ENCODE measurements around the gene RNF125.
A peak's percentile ranks its signal among the peaks of the same experiment; 100 is the strongest.

Gene RNF125

GRCh38 chr18:32093523-32093922, 74.9 kb downstream of the RNF125 start (continued):
- TF ChIP-seq ZBTB10 (tag by site-specific recombination; IDR thresholded peaks at IDR 0.05) (no peak), ZBTB26 (tag by site-specific recombination; optimal IDR thresholded peaks at IDR 0.05) (no peak), ZNF398 (tag by site-specific recombination; IDR thresholded peaks at IDR 0.05) (no peak), ZNF785 (tag by site-specific recombination; IDR thresholded peaks at IDR 0.05) (no peak), ZNF571 (tag by site-specific recombination; IDR thresholded peaks at IDR 0.05) (no peak), INSM2 (tag by site-specific recombination; IDR thresholded peaks at IDR 0.05) (no peak), ZNF670 (tag by site-specific recombination; IDR thresholded peaks at IDR 0.05; ENCODE audit: low read depth) (no peak), ZNF747 (tag by site-specific recombination; IDR thresholded peaks at IDR 0.05) (no peak), BCL6B (tag by site-specific recombination; IDR thresholded peaks at IDR 0.05) (no peak), ZNF580 (tag by site-specific recombination; IDR thresholded peaks at IDR 0.05) (0 out of 2 replicates have a peak, but pooled peaks have one; percentile 25), ZNF184 (tag by site-specific recombination; IDR thresholded peaks at IDR 0.05) (no peak), SCRT2 (tag by site-specific recombination; IDR thresholded peaks at IDR 0.05) (no peak), ZNF518A (tag by site-specific recombination; conservative IDR thresholded peaks at IDR 0.05; ENCODE audit: low read depth) (no peak), ZNF211 (tag by site-specific recombination; IDR thresholded peaks at IDR 0.05; ENCODE audit: low read depth) (no peak), ZNF830 (tag by site-specific recombination; IDR thresholded peaks at IDR 0.05; ENCODE audit: low read depth) (no peak), ZNF768 (tag by site-specific recombination; IDR thresholded peaks at IDR 0.05) (no peak), TRIM28 (IDR thresholded peaks at IDR 0.05; ENCODE audit: borderline replicate concordance, low read length) (0 out of 2 replicates have a peak, but pooled peaks have one; percentile 37), SP7 (tag by site-specific recombination; IDR thresholded peaks at IDR 0.05) (0 out of 2 replicates have a peak, but pooled peaks have one; percentile 17), SCRT1 (tag by site-specific recombination; IDR thresholded peaks at IDR 0.05; ENCODE audit: borderline replicate concordance) (no peak), MEIS1 (CRISPR knock-in tag; IDR thresholded peaks at IDR 0.05; ENCODE audit: borderline replicate concordance) (no peak), ZNF157 (tag by site-specific recombination; IDR thresholded peaks at IDR 0.05) (no peak), ZNF555 (tag by site-specific recombination; conservative IDR thresholded peaks at IDR 0.05) (no peak), ZNF266 (tag by site-specific recombination; IDR thresholded peaks at IDR 0.05; ENCODE audit: low read depth) (no peak), ZNF138 (tag by site-specific recombination; IDR thresholded peaks at IDR 0.05; ENCODE audit: borderline replicate concordance) (no peak)

Measured in HEK293 (cell line).